GM08714 (cell line): ENCODE results near the gene RCHY1.

Experiments used
- H3K4me3 ChIP-seq: fragments of 200-500 bp; sonication (Bioruptor generic); 2 replicates; pipeline ENCODE4 v1.5.1; 2014; ENCODE audit warnings: mild to moderate bottlenecking, low read length, inconsistent platforms
- ZNF274 ChIP-seq: IDR thresholded peaks from 2 replicates; pipeline ENCODE4 v1.6.1; 2012; ENCODE audit warnings: mild to moderate bottlenecking, low read depth, low read length

RCHY1 gene

DNA sequence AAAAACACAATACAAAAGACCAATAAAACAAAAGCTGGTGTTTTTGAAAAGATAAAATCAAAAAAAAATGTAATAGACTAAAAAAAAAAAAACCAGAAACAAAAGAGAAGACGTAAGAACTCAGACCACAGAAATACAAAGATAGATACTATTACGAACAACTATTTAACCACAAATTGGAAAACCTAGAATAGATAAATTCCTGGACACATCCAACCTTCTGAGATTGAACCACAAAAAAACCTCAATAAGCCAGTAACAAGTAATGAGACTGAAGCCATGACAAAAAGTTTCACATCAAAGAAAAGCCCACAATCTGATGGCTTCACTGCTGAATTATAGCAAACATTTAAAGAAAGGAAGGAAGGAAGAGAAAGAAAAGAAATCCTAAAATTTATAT lies 16.2 kb downstream of the RCHY1 start:
- TF ChIP-seq ZNF274, result no peak
- no peak overlapping the region for H3K4me3 ChIP-seq

- no peak overlapping the region for H3K4me3 ChIP-seq
- TF ChIP-seq ZNF274, result no peak
These were observed 17.1 kb downstream of the RCHY1 start for GRCh38 chr4:75497133-75497532.

DNA sequence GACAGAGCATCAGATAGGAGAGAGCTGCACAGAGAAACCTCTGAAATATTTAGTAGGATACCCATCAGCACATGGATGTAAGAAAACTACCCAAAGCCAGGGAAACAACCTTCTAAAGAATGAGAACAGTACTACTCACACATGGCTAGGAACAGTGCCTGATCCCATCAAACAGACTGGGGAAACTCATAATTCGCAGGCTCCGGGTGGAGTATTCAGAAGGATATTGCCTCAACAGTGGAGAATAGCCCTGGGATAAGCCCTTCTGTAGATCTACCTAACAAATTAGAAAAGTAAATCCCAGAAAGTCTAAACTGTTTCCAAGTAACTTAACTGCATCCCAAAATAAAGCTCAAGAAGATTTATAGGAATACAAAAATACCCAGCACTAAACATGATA lies 17.8 kb downstream of the RCHY1 start:
- TF ChIP-seq ZNF274, result no peak
- H3K4me3 ChIP-seq, result no peak overlapping the region

- TF ChIP-seq ZNF274, result no peak
- H3K4me3 ChIP-seq, result no peak overlapping the region
These were observed 18.7 kb downstream of the RCHY1 start for GRCh38 chr4:75495476-75495875.

DNA sequence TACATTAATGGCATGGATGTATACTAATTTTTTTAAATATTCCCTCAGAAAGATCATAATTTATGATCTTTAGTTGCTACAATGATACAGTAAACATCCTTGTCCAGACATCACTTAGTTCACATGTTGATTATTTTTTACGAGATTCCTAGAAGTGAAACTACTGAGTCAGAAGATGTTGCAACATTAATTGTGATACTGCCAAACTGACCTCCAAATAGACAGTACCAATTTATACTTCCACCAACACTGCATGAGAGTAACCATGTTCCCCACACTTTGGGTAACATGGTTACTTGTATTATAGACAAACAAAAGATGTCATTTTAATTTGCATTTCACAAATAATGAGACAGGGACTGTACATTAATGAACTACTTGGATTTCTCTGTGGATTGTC lies 19.6 kb downstream of the RCHY1 start:
- H3K4me3 ChIP-seq, result no peak overlapping the region
- no peak for TF ChIP-seq ZNF274

DNA sequence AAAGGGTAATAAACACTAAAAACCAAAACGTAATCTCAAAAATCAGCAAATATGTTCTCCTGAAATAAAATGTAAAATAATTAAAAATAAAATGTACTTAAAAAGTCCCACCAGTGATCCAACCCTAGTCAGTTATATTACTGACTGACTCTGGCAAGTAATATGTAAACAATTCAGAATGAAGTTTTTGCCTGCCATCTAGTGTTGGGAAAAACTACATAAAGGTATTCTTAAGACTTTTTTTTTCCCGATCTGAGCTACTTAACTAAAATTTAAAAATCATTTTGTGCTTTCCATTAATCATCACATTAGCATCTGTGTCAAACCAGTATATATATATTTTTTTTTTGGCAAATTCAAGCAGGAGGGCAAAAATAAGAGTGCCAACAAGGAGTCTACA lies 24.0 kb downstream of the RCHY1 start:
- H3K4me3 ChIP-seq, result no peak overlapping the region
- no peak for TF ChIP-seq ZNF274

DNA sequence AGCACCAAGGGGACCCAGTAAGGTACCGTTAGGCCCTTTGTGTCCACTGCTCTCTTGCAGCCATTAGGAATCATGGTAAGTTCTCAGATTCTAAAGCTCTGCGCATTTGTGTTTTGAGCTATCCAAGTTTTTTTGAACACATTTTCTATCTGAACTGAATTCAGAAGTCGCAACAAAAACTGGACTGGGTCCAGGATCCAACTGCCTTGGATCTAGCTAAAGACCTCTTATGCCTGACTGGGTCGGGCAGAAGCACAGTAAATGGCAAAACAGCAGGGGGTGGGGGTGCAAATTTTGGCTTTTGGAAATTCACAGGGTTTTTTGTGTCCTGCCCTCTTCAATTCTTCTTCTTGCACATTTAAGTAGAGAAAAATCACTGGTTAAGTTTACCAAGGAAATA lies 30.0 kb downstream of the RCHY1 start:
- no peak for TF ChIP-seq ZNF274
- H3K4me3 ChIP-seq, result no peak overlapping the region

- H3K4me3 ChIP-seq, result no peak overlapping the region
- TF ChIP-seq ZNF274, result no peak
These were observed 37.0 kb downstream of the RCHY1 start for GRCh38 chr4:75477201-75477600.

DNA sequence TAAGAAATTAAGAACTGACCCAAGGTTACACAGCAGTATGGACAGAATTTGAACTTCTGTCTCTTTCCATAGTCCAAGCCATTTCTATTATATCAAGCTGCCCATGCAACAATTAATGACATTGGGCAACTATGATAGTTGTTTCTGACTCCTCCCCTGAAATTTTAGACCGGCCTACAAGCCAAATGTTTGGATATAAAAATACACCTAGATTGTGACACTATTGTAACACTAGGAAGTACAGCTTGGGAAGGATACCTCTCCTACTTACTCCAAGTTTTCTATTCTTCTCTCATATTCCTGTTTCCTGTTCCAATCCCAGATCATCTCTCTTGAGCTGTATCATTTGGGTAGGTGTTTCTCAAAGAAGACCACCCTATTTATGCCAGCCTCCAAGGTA lies 43.5 kb downstream of the RCHY1 start:
- no peak overlapping the region for H3K4me3 ChIP-seq
- TF ChIP-seq ZNF274, result no peak

DNA sequence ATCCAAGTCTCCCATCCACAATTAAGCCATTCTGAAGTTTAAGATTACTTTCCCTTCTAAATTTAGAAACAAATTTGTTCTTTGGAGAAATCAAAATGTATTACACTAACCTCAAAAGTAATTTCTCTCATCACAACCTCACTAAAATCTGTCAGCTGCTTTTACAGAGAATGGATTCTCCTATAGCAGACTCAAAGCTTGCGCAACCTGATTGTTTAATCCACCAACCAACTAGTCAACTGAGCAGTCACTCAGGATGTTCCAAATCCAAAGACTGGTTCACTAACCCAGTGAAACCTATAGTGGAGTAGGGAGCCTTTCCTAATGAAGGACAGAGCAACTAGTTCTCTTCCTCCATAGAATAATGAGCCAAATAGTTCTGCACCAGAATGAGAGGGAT lies 44.3 kb downstream of the RCHY1 start:
- TF ChIP-seq ZNF274, result no peak
- no peak overlapping the region for H3K4me3 ChIP-seq

GRCh38 chr4:75457365-75457764 lies 56.8 kb downstream of the RCHY1 start:
- H3K4me3 ChIP-seq, result no peak overlapping the region
- TF ChIP-seq ZNF274, result no peak

GRCh38 chr4:75434105-75434504 lies 80.1 kb downstream of the RCHY1 start:
- no peak for TF ChIP-seq ZNF274
- H3K4me3 ChIP-seq, result no peak overlapping the region

DNA sequence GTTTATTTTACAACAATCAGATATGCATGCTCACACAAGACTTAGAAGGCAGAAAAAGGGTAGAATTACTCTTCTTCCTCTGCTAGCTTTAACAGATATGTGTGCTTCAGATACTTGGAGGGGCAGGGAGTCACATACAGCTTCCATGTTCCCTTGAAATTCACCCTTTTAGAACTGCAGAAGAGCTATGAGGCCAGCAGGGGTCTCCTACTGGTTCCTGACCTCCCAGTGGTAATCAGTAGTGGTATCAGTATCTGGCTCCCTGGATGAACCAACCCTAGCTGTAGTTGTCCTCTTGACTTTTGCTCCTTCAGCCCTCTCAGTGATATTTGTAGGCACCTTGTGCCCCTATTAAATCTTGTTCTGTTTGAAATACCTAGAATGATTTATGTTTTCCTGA lies 81.5 kb downstream of the RCHY1 start:
- TF ChIP-seq ZNF274, result no peak
- no peak overlapping the region for H3K4me3 ChIP-seq

- no peak for TF ChIP-seq ZNF274
- no peak overlapping the region for H3K4me3 ChIP-seq
These were observed 85.0 kb downstream of the RCHY1 start for GRCh38 chr4:75429208-75429607.
